AG20443 (cell line): ENCODE measurements around the gene OPCML.

Source experiments
- DNase-seq: peaks from one replicate; pipeline ENCODE4 v3.0.0; 2012; ENCODE audit warnings: low spot score, mixed read lengths

OPCML gene

GRCh38 chr11:133026952-133027351, 505.3 kb downstream of the OPCML start:
- DNase-seq = no peak

DNA sequence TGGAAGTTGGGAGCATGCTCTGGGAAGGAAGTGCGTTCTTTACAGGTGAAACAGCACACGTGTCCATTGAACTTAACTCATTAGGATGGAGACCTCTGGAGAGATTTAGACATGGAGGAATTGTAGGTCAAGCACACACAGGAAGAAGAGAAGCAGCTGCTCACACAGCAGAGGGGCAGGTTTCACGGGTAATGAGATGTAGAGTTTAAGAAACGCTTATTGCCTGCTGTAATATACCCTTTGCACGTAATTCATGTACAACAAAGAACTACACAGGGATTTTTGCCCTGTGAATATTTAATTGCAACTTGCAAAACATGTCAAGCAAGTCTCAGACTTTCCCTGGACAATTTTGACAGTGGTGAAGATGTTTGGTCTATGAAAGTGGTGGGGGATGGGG, 508.0 kb downstream of the OPCML start:
- DNase-seq = no peak

DNA sequence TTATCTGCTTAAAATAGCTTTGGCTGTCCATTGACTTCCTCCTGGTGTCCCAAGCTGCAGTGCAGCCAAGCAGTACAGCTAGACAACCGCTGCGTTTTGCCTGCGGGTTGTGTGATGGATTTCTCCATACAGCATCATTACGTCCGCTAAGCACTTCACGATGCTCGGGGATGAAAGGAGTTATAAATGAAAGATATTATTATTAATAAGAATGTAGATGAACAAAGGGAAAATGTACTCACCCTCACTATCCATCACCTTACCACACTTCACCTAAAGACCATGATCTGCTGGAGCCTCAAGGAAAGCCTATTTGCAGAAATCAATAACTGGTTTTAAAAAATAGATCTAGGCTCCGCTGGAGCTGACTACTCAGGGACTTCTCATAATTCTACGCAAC, 509.1 kb downstream of the OPCML start:
- DNase-seq = no peak

GRCh38 chr11:133021553-133021952, 510.7 kb downstream of the OPCML start:
- no peak for DNase-seq

DNA sequence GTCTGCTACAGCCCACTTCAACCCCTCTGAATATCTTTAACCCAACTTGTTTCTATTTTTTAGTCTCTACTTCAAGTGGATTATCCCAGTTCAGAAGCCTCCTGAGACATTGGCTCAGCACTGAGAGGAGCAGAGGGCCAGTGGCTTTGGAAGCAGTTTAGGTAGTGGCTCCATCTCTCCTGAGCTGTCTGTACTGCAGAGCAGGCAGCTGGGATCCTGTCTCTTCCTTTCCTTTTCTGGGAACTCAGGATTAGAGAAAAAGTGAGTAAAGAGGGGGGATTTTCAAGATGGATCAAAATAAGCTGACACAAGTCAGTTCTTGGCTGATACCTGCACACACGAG, 512.0 kb downstream of the OPCML start:
- no peak for DNase-seq

DNA sequence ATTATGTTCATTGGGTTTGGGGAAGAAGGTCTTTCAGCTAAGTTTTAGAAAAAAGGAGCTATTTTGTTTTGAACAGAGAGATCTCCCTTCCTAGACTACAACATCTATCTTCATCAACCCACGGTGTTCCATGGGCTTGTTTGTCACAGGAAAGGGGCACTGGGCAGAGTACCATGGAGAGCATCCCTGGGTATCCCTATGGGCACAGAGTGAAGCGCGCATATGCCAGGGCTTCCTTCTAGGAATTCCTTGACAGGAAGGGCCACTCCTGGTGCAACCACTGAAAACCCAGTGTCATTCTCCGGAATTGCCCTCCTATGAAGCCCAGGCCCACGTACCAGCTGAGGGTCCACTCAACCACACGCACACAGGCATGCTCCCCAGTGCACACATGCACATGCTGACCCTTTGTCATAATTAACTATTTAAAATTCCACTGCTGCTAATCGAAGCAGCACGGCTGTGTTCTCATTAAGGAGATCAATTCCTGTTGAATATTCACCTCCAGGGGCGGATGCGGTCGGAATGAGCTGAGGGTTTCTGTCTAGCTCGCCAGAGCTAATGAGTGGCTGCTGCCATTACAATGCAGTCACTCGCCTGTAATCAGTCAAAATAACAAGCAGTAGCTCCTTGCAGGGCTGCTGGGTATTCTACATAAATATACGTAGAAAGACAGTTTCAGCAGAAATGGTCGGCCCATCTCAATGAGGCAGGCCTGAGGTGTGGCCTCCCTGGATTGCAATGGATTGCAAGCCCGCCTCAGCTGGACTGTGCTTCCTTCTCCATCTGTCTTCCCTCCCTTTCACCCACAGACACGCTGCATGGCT, 512.5 kb downstream of the OPCML start:
- no peak for DNase-seq

GRCh38 chr11:133015457-133015856, 516.8 kb downstream of the OPCML start:
- no peak for DNase-seq

DNA sequence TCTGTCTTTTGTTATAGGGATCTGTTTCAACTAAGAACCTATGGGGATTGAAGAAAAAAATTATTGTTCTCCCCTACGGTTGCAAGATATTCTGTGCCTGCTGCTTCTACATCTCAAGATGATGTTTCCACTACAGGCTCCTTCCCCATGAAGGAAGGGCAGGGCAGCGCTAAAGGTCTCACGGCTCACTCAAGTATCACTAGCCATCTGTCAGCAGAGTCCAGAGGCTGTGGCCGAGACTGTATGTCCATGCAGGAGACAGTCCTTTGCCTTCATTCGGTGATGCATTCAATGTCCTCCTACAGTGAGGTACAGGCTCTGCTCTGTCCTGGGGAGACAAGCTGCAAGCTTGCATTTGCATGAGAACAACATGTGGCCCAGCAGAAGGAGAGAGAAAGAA, 518.0 kb downstream of the OPCML start:
- no peak for DNase-seq

DNA sequence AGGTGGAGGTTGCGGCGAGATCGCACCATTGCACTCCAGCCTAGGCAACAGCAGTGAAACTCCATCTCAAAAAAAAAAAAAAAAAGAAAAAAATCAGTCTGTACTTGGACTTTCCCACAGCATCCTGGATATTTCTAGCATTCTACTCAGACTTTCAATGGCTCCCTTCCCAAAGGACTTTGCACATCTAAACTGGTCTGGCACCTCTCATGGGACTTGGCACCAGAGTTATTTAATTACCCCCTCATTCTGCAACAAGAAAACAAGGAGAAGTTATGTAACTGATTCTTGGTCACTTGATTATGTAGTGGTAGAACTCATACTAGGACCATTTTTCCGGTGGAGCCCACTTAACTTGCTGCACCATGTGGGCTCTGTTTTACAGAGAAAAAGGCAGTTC, 519.5 kb downstream of the OPCML start:
- no peak for DNase-seq

- no peak for DNase-seq
Observed at GRCh38 chr11:133011604-133012003, 520.7 kb downstream of the OPCML start.

- no peak for DNase-seq
Observed at GRCh38 chr11:133007027-133007584, 525.2 kb downstream of the OPCML start.

DNA sequence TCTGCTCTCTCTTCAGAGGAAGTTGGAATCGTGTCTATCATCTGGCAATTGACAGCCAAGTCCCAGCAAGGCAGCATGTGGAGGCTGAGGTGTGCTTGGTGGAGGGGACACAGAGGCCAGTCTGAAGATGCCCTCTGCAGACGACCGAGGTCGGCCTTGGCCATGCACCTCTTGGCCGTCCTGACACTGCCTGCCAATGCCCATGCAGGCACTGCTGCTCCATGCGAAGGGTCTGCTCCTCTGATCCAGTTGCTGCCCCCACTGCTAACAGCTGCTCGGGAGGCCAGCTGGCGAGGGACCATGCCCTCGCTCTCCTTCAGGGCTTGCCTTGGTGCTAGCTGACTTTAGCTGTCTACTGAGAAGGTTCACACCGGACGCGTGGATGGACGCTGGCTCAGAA, 527.9 kb downstream of the OPCML start:
- DNase-seq = no peak

- no peak for DNase-seq
Observed at GRCh38 chr11:132999516-132999915, 532.8 kb downstream of the OPCML start.

- DNase-seq = no peak
Observed at GRCh38 chr11:132999031-132999430, 533.3 kb downstream of the OPCML start.

GRCh38 chr11:132997396-132997795, 534.9 kb downstream of the OPCML start:
- no peak for DNase-seq

- DNase-seq = no peak
Observed at GRCh38 chr11:132994966-132995365, 537.3 kb downstream of the OPCML start.

DNA sequence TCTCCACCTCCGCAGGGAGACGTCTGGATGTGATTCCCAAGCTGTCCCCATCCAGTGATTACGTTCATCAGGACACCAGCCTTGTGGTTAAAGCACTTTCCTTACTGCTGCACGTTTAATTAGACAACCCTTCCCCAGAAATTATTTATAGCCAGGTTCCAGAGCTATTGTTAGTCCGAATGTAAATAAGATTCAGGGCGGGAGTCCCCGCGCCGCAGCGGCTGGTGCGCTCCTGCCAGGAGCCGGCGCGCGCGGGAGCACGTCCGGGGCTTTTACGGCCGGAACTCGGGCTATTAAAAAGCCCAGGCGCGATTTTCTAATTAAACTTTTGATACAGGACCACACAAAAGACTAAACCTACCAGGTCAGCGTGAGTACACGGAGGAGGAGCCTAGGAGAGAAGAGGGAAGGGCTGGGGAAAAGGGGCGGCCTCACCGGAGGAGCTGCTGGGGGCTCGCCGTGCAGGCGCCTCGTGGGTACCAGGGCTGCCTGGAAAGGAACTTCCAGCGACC, 538.3 kb downstream of the OPCML start:
- peak; percentile 34 for DNase-seq

DNA sequence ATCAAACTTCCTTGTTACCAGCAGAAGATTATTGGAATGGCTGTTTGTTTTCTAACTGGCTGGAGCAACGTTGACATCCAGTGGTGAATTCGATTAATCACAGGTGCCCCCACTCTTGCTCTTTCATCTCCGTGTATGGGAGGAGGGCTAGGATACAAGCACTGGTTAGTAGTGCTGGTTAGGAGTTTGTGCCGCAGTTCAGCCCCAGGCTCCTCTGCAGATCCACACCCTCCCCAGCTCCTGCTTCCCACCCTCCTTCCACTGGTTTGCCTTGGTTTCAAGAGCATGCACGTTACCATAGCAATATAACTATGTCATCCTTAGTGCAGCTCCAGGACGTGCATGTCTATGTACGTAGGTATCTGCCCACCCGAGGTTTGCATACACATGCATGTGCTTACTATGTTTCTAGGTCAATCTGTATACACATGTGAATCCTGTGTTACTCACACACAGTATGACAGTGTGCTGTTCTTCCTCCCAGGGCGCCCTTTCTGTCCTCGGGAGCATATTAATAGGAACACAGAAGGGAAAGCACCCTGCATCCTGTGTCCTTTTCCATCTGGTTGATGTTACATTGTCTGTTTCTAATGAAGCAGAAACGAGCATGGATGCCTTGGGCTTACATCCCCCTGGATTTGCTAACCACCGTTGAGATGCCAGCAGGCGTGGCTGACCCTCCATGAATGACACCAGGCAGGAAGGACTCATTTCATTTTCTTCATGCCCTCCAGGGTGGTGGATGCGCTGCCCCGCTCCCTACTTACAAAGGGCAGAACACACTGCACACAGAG, 539.3 kb downstream of the OPCML start:
- DNase-seq = peak; percentile 49

DNA sequence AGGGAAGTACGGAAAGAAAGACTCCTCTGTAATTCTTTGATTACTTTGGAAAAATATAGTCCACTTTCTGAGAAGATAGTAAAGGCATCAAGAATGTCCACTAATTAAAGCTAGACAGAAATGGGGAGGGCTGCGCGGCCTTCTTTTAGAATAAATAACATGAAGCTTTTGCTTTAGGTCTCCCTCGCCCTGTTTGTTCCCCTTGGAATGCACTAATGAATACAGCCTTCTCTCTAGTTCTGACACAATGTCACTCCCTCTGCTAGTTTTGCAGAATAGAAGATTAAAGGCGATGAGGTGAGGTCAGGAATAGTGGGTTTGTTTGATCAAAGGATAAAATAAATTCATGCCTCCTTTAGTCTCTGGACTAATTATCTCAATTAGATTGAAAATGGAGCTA, 543.9 kb downstream of the OPCML start:
- no peak for DNase-seq

GRCh38 chr11:132987936-132988335, 544.4 kb downstream of the OPCML start:
- peak; percentile 67 for DNase-seq

DNA sequence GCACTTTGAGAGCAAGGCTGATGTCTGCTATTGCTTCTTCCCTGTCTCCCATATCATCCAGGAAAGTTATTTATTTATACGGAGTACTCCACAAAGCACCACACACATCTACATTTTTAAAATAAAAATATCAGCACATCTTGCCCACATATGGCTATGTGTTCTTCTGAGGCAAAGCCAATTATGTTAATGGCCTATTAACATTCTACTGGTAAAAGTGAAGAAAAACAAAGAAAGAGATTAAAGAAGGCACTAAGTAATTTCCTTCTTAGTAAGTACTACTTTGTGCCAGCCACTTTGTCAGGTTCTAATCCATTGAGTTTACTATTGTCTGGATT, 548.7 kb downstream of the OPCML start:
- DNase-seq = no peak

GRCh38 chr11:132982772-132983640, 549.3 kb downstream of the OPCML start:
- DNase-seq = no peak
